A549 (cell line): Measurements from ENCODE around the gene ZNF740. TPM values are rescaled to one million over a fixed set of nuclear protein-coding genes. Genes with fewer than 3 reads are reported as not detected.
A peak's percentile ranks its signal among the peaks of the same experiment; 100 is the strongest.

Source experiments
- ATAC-seq, 2 experiments: fragments of 200-7000 bp in 1 of 2; fragments of >200 bp in 1 of 2; cut with Nextera tagmentation in 1 of 2; cut with Tn5 transposase in 1 of 2; 3 replicates each; pipeline versions ENCODE4 v1.8.0 to v1.9.1; 2018 to 2020; ENCODE audit warnings: mild to moderate bottlenecking in 1 of 2, moderate library complexity in 1 of 2
- CTCF ChIA-PET: fragments of 300-600 bp; sonication (Branson Sonifier 250); formaldehyde crosslinking; extraction: SDS; loops from one replicate; lab custom pipeline; 2021; ENCODE audit warnings: antibody characterized with exemption, inconsistent platforms; lab: Yijun Ruan, JAX
- POLR2A ChIA-PET: fragments of 350-600 bp; formaldehyde crosslinking; extraction: SDS; loops from one replicate; lab custom pipeline; 2021; ENCODE audit warnings: antibody characterized with exemption, inconsistent platforms; lab: Yijun Ruan, JAX
- DNase-seq, 2 experiments: peaks; one replicate each; pipeline versions ENCODE4 v3.0.0 to v3.0.0-alpha.2; 2011 to 2016; ENCODE audit warnings: low read depth in 1 of 2, low spot score in 1 of 2
- FAIRE-seq: peaks from 2 replicates; lab custom pipeline; 2011; peaks lifted over from hg19 to GRCh38; lab: Jason Lieb, UNC
- H3K27ac ChIP-seq, 2 experiments: fragments of >200 bp; sonication (Bioruptor Twin); formaldehyde crosslinking; 3 replicates each; pipeline ENCODE4 v1.5.1; 2016 to 2017
- H3K4me1 ChIP-seq: fragments of >200 bp; sonication (Bioruptor Twin); formaldehyde crosslinking; 3 replicates; pipeline ENCODE4 v1.6.1; 2016
- H3K4me2 ChIP-seq: fragments of >200 bp; sonication (Bioruptor Twin); formaldehyde crosslinking; 3 replicates; pipeline ENCODE4 v1.6.1; 2016
- H3K4me3 ChIP-seq: fragments of >200 bp; sonication (Bioruptor Twin); formaldehyde crosslinking; 3 replicates; pipeline ENCODE4 v1.5.1; 2016
- H3K9me3 ChIP-seq: fragments of >200 bp; sonication (Bioruptor Twin); formaldehyde crosslinking; 3 replicates; pipeline ENCODE4 v1.6.1; 2016
- BHLHE40 ChIP-seq: IDR thresholded peaks from 2 replicates; pipeline ENCODE4 v1.6.1; 2012; ENCODE audit warnings: low read depth, low read length, inconsistent platforms
- CBX8 ChIP-seq: fragments of 200-600 bp; sonication (generic); IDR thresholded peaks from 2 replicates; pipeline ENCODE4 v1.6.1; 2016
- CEBPB ChIP-seq, 2 experiments: fragments of >200 bp in 1 of 2; sonication (Bioruptor Twin) in 1 of 2; formaldehyde crosslinking in 1 of 2; IDR thresholded peaks; 2 replicates each; pipeline ENCODE4 v1.6.1; 2012 to 2016
- CHD2 ChIP-seq: fragments of 150-350 bp; IDR thresholded peaks from 2 replicates; pipeline ENCODE4 v1.6.1; 2014; ENCODE audit warnings: low read length; ENCODE audit not compliant: partially characterized antibody
- CHD4 ChIP-seq: fragments of 200-600 bp; sonication (generic); IDR thresholded peaks from 2 replicates; pipeline ENCODE4 v1.6.1; 2016; ENCODE audit warnings: antibody characterized with exemption, mild to moderate bottlenecking, borderline replicate concordance
- EHF ChIP-seq: fragments of 250-450 bp; sonication (Bioruptor Pico); IDR thresholded peaks from 2 replicates; pipeline ENCODE4 v1.5.0; 2020; ENCODE audit warnings: mild to moderate bottlenecking
- EP300 ChIP-seq, 2 experiments: fragments of >200 bp; sonication (Bioruptor Twin); formaldehyde crosslinking; IDR thresholded peaks; 2 replicates in 1 of 2; 3 replicates in 1 of 2; pipeline ENCODE4 v1.6.1; 2016 to 2017
- ESRRA ChIP-seq: fragments of 150-350 bp; IDR thresholded peaks from 2 replicates; pipeline ENCODE4 v1.6.1; 2014; ENCODE audit warnings: mild to moderate bottlenecking, low read length, borderline replicate concordance
- FOSB ChIP-seq: fragments of 250-450 bp; sonication (Bioruptor Pico); IDR thresholded peaks from 2 replicates; pipeline ENCODE4 v1.5.0; 2020; ENCODE audit warnings: mild to moderate bottlenecking, moderate library complexity
- FOSL2 ChIP-seq, 2 experiments: fragments of 450-650 bp in 1 of 2; fragments of >200 bp in 1 of 2; sonication (Bioruptor Twin) in 1 of 2; formaldehyde crosslinking; IDR thresholded peaks; 2 replicates each; pipeline versions ENCODE4 v1.5.0 to v1.6.1; 2016 to 2020; ENCODE audit warnings: mild to moderate bottlenecking in 1 of 2, moderate library complexity in 1 of 2
- FOXS1 ChIP-seq: fragments of 250-450 bp; sonication (Bioruptor Pico); IDR thresholded peaks from 2 replicates; pipeline ENCODE4 v1.5.0; 2020; ENCODE audit warnings: mild to moderate bottlenecking, moderate library complexity
- HOXA7 ChIP-seq: fragments of 250-450 bp; sonication (Bioruptor Pico); IDR thresholded peaks from 2 replicates; pipeline ENCODE4 v1.5.0; 2020; ENCODE audit warnings: mild to moderate bottlenecking, moderate library complexity
- HOXB13 ChIP-seq: fragments of 250-450 bp; sonication (Bioruptor Pico); IDR thresholded peaks from 2 replicates; pipeline ENCODE4 v1.5.0; 2020; ENCODE audit warnings: low read depth, mild to moderate bottlenecking, moderate library complexity
- HOXB5 ChIP-seq: fragments of 250-450 bp; sonication (Bioruptor Pico); IDR thresholded peaks from 2 replicates; pipeline ENCODE4 v1.5.0; 2020; ENCODE audit warnings: mild to moderate bottlenecking, moderate library complexity
- JUN ChIP-seq, 2 experiments: fragments of >200 bp; sonication (Bioruptor Twin); formaldehyde crosslinking; IDR thresholded peaks; 2 replicates in 1 of 2; 3 replicates in 1 of 2; pipeline ENCODE4 v1.6.1; 2016 to 2017
- KDM5A ChIP-seq: fragments of 200-600 bp; sonication (generic); IDR thresholded peaks from 2 replicates; pipeline ENCODE4 v1.6.1; 2016; ENCODE audit warnings: antibody characterized with exemption, mild to moderate bottlenecking
- MAFK ChIP-seq: fragments of 450-650 bp; IDR thresholded peaks from 2 replicates; pipeline ENCODE4 v1.6.1; 2014; ENCODE audit not compliant: partially characterized antibody
- MAX ChIP-seq: IDR thresholded peaks from 2 replicates; pipeline ENCODE4 v1.6.1; 2012
- MAZ ChIP-seq: fragments of 150-350 bp; IDR thresholded peaks from 2 replicates; pipeline ENCODE4 v1.6.1; 2014; ENCODE audit warnings: antibody characterized with exemption, low read depth, low read length, borderline replicate concordance
- NPAS2 ChIP-seq: fragments of 250-450 bp; sonication (Bioruptor Pico); IDR thresholded peaks from 2 replicates; pipeline ENCODE4 v1.8.0; 2022; ENCODE audit warnings: mild to moderate bottlenecking, moderate library complexity, borderline replicate concordance
- PBX3 ChIP-seq: IDR thresholded peaks from 2 replicates; pipeline ENCODE4 v1.6.1; 2012
- PHF8 ChIP-seq: fragments of 200-600 bp; sonication (generic); IDR thresholded peaks from 2 replicates; pipeline ENCODE4 v1.6.1; 2016; ENCODE audit warnings: low read depth, mild to moderate bottlenecking, antibody characterized with exemption, moderate library complexity, borderline replicate concordance
- RAD21 ChIP-seq, 2 experiments: fragments of >200 bp in 1 of 2; sonication (Bioruptor Twin) in 1 of 2; formaldehyde crosslinking in 1 of 2; IDR thresholded peaks in 1 of 2; conservative IDR thresholded peaks in 1 of 2; 2 replicates in 1 of 2; 3 replicates in 1 of 2; pipeline ENCODE4 v1.6.1; 2012 to 2018; ENCODE audit warnings: inconsistent platforms in 1 of 2
- RCOR1 ChIP-seq: fragments of 150-350 bp; IDR thresholded peaks from 2 replicates; pipeline ENCODE4 v1.6.1; 2014; ENCODE audit warnings: antibody characterized with exemption, low read length, low read depth
- RNF2 ChIP-seq: fragments of 200-600 bp; sonication (generic); IDR thresholded peaks from 2 replicates; pipeline ENCODE4 v1.6.1; 2016; ENCODE audit warnings: low read depth, mild to moderate bottlenecking, antibody characterized with exemption, moderate library complexity, borderline replicate concordance
- SMC3 ChIP-seq: fragments of >200 bp; sonication (Bioruptor Twin); formaldehyde crosslinking; IDR thresholded peaks from 3 replicates; pipeline ENCODE4 v1.6.1; 2018; ENCODE audit warnings: inconsistent platforms
- SREBF2 ChIP-seq: fragments of 450-650 bp; IDR thresholded peaks from 2 replicates; pipeline ENCODE4 v1.6.1; 2014; ENCODE audit warnings: mild to moderate bottlenecking, moderate library complexity
- TFCP2L1 ChIP-seq: fragments of 250-450 bp; sonication (Bioruptor Pico); IDR thresholded peaks from 2 replicates; pipeline ENCODE4 v1.5.0; 2021; ENCODE audit warnings: mild to moderate bottlenecking
- ZC3H11A ChIP-seq: fragments of 450-650 bp; IDR thresholded peaks from 2 replicates; pipeline ENCODE4 v1.6.1; 2014; ENCODE audit warnings: antibody characterized with exemption, mild to moderate bottlenecking
- ZFP36 ChIP-seq: fragments of 450-650 bp; IDR thresholded peaks from 2 replicates; pipeline ENCODE4 v1.6.1; 2014; ENCODE audit warnings: borderline replicate concordance; ENCODE audit not compliant: partially characterized antibody
- WGBS: methylation state at CpG from one replicate; pipeline ENCODE4 v1.1.6; 2017; ENCODE audit errors: missing lambda C conversion rate; 5-methylcytosine and 5-hydroxymethylcytosine counted together
- polyA plus RNA-seq, 4 experiments: library from polyadenylated mRNA; depleted of rRNA in 3 of 4; stranded (reverse); fragments of >200 nt; fragmentation: RNase III in 1 of 4; extraction: RNeasy Plus Mini Kit Qiagen cat#74134 plus additional on column Dnase treatment in 1 of 4; gene quantifications; 2 replicates in 3 of 4; 3 replicates in 1 of 4; pipeline ENCODE4 v1.2.3, GENCODE V29; 2011 to 2017
- TF ChIP-seq, protein P1 (sequence below): IDR thresholded peaks from 2 replicates; pipeline ENCODE4 v1.6.1; 2012; ENCODE audit warnings: low read depth, borderline replicate concordance

ZNF740 gene
- polyA plus RNA-seq, 2 of the 4 experiments (the other 2 are of a cell fraction): 15.1 to 28.8 TPM

GRCh38 chr12:53151039-53151438 lies 29.5 kb upstream of the ZNF740 start (continued):
- TF ChIP-seq PBX3: no peak
- no peak for TF ChIP-seq ZFP36
- TF ChIP-seq RCOR1: no peak
- no peak for TF ChIP-seq CHD4

DNA sequence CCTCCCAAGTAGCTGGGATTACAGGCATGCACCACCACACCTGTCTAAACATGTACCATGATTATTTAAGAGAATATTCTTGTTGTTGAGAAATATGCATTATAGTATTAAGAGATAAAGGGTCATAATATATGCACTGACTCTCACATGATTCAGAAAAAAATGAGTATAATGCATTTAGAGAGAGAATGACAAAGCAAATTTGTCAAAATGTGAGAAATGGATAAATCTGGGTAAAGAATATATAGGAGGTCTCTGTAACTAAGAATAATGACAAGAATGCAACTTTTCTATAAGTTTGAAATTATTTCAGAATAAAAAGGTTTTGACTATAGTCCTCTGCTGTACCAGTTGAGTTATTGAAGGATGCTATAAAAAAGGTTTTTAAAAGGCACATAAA lies 28.1 kb upstream of the ZNF740 start:
- FAIRE-seq (no peak), DNase-seq (no peak)
- Histone ChIP-seq H3K27ac (no peak overlapping the region), H3K4me1 (no peaks in the 10 kb centered on the region), H3K9me3 (no peaks in the 10 kb centered on the region), H3K4me2 (no peak overlapping the region)
- POLR2A ChIA-PET: no interaction called here
- TF ChIP-seq CHD2 (no peak), MAFK (peak; percentile 30), HOXB5 (CRISPR knock-in tag) (no peak), FOSL2 (IDR thresholded peaks at IDR 0.05) (no peak), FOSL2 (CRISPR knock-in tag; IDR thresholded peaks at IDR 0.05) (no peak)
- TF ChIP-seq, all 56 proteins: peak for 1
- no peak for ATAC-seq
- CTCF ChIA-PET: interaction anchor here (0.7 to 2.6 kb wide), 7 partner anchors 9 to 87 kb away, joined by 3 to 9 read pairs (median 5); no protein-coding TSS in a partner anchor
- H3K4me3 ChIP-seq: no peak overlapping the region

- Histone ChIP-seq H3K27ac (peak overlapping the region; percentile 55 to 82), H3K4me3 (no peak overlapping the region), H3K4me2 (peak overlapping the region; percentile 60), H3K4me1 (peaks cover 12% of the 10 kb centered on the region), H3K9me3 (no peaks in the 10 kb centered on the region)
- FAIRE-seq (peak; percentile 87), DNase-seq (peak; percentile 89 to 96), ATAC-seq (peak; percentile 97 to 98)
- CTCF ChIA-PET: interaction anchor here (0.6 to 14.5 kb wide), 52 partner anchors 8 to 516 kb away, joined by 3 to 646 read pairs (median 4); partner anchors contain the start of genes AAAS, CSAD, ITGB7 and PFDN5
- POLR2A ChIA-PET: interaction anchor here (0.5 to 2.3 kb wide), 9 partner anchors 16 to 136 kb away, joined by 3 to 15 read pairs (median 4); partner anchors contain the start of genes CSAD, PFDN5, SPRYD3 and ZNF740
- 7% methylated on average over 14 of the region's 14 CpGs for WGBS
- TF ChIP-seq FOSB (CRISPR knock-in tag) (no peak), KDM5A (no peak), TFCP2L1 (CRISPR knock-in tag) (no peak), CEBPB (IDR thresholded peaks at IDR 0.05) (peak in 1 of 2 experiments; percentile 67; a peak in 2 of 4 replicates), MAX (peak; percentile 71), PBX3 (no peak), NPAS2 (CRISPR knock-in tag) (no peak), MAZ (0 out of 2 replicates have a peak, but pooled peaks have one; percentile 49), CHD4 (no peak), ZC3H11A (no peak), SMC3 (peak; percentile 92), FOXS1 (no peak), CBX8 (no peak), HOXB13 (CRISPR knock-in tag) (no peak), SREBF2 (no peak), RNF2 (no peak), ESRRA (no peak), EP300 (IDR thresholded peaks at IDR 0.05) (no peak), FOSL2 (IDR thresholded peaks at IDR 0.05) (no peak), FOSL2 (CRISPR knock-in tag; IDR thresholded peaks at IDR 0.05) (no peak), EHF (CRISPR knock-in tag) (no peak), BHLHE40 (no peak), JUN (IDR thresholded peaks at IDR 0.05) (no peak), HOXA7 (CRISPR knock-in tag) (no peak), HOXB5 (CRISPR knock-in tag) (no peak), PHF8 (no peak), RAD21 (conservative IDR thresholded peaks at IDR 0.05 in 1 of 2, IDR thresholded peaks at IDR 0.05 in 1 of 2) (peak; percentile 89 to 93)
- TF ChIP-seq, protein P1, sequence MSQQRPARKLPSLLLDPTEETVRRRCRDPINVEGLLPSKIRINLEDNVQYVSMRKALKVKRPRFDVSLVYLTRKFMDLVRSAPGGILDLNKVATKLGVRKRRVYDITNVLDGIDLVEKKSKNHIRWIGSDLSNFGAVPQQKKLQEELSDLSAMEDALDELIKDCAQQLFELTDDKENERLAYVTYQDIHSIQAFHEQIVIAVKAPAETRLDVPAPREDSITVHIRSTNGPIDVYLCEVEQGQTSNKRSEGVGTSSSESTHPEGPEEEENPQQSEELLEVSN: no peak
Measured at GRCh38 chr12:53159195-53159839, 21.2 kb upstream of the ZNF740 start.
